ENCODE measurements around the gene SUSD4.

- TF ChIP-seq CTCF (IDR thresholded peaks at IDR 0.05; ENCODE audit: control extremely low read depth in 1 of 3, insufficient read depth in 1 of 3, low read depth in 1 of 3, low read length in 3 of 3) (no peak), YY1 (IDR thresholded peaks at IDR 0.05; ENCODE audit: low read depth, low read length) (no peak)
These were observed 73.6 kb downstream of the SUSD4 start for GRCh38 chr1:223290397-223290796.

All from H1 (cell line).